Fibroblast of lung (primary cell): ENCODE data around the gene RIN1.

Experiments used
- EZH2 ChIP-seq: IDR thresholded peaks from 2 replicates; pipeline ENCODE4 v1.5.1; 2012; ENCODE audit warnings: low read length, control low read depth, mild to moderate bottlenecking; ENCODE audit errors: missing control alignments
- TF ChIP-seq, protein P1 (sequence below), 2 donors: IDR thresholded peaks in 1 of 2; conservative IDR thresholded peaks in 1 of 2; 1 replicate in 1 of 2; 2 replicates in 1 of 2; pipeline ENCODE4 v1.5.1; 2011 to 2012; ENCODE audit warnings: low read length in 2 of 2, control low read depth in 1 of 2, inconsistent platforms in 1 of 2, low read depth in 1 of 2, mild to moderate bottlenecking in 1 of 2

GRCh38 chr11:66316849-66317251 is 19.4 kb downstream of the RIN1 start, which contains the start of gene CD248:
- TF ChIP-seq, protein P1, sequence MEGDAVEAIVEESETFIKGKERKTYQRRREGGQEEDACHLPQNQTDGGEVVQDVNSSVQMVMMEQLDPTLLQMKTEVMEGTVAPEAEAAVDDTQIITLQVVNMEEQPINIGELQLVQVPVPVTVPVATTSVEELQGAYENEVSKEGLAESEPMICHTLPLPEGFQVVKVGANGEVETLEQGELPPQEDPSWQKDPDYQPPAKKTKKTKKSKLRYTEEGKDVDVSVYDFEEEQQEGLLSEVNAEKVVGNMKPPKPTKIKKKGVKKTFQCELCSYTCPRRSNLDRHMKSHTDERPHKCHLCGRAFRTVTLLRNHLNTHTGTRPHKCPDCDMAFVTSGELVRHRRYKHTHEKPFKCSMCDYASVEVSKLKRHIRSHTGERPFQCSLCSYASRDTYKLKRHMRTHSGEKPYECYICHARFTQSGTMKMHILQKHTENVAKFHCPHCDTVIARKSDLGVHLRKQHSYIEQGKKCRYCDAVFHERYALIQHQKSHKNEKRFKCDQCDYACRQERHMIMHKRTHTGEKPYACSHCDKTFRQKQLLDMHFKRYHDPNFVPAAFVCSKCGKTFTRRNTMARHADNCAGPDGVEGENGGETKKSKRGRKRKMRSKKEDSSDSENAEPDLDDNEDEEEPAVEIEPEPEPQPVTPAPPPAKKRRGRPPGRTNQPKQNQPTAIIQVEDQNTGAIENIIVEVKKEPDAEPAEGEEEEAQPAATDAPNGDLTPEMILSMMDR (conservative IDR thresholded peaks at IDR 0.05 in 1 of 2, IDR thresholded peaks at IDR 0.05 in 1 of 2; ENCODE audit: low read depth in 1 of 2, low read length in 2 of 2): no peak
- no peak for TF ChIP-seq EZH2
